ENCODE data around the gene UBTD2.

The UBTD2 gene

DNA sequence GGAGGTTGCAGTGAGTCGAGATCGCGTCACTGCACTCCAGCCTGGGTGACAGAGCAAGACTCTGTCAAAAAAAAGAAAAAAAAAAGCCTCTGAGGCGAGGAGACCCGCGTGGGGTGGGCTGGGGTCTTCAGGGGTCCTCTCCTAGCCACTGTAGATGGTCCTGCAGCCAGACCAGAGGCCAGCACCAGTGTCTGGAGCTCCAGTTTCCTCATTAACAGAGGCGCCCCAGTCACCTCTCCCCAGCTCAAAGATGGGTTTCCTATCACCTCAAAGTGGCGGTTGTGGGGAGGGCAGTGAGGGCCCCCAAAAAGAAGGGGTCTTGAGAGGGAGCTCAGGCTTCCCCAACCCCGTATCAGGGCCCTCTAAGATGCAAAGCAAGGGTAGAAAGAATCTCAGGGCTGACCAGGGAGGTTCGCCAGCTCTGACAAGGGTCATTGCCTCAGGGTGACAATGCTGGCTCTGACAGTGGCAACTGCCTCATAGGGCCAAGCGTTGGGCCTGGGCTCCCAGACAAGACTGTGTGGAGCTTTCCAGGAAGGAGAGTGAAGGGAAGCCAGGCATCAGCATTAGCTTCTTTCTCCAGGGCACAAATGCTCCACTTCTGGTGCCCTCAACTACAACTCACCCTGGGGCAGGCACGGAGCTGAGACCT is 110.5 kb downstream of the UBTD2 start:
- TF ChIP-seq, protein P1, sequence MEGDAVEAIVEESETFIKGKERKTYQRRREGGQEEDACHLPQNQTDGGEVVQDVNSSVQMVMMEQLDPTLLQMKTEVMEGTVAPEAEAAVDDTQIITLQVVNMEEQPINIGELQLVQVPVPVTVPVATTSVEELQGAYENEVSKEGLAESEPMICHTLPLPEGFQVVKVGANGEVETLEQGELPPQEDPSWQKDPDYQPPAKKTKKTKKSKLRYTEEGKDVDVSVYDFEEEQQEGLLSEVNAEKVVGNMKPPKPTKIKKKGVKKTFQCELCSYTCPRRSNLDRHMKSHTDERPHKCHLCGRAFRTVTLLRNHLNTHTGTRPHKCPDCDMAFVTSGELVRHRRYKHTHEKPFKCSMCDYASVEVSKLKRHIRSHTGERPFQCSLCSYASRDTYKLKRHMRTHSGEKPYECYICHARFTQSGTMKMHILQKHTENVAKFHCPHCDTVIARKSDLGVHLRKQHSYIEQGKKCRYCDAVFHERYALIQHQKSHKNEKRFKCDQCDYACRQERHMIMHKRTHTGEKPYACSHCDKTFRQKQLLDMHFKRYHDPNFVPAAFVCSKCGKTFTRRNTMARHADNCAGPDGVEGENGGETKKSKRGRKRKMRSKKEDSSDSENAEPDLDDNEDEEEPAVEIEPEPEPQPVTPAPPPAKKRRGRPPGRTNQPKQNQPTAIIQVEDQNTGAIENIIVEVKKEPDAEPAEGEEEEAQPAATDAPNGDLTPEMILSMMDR (IDR thresholded peaks at IDR 0.05; ENCODE audit: insufficient read depth, low read length, missing control alignments) = no peak
- no peak overlapping the region for H3K4me3 ChIP-seq (ENCODE audit: low read depth, low read length)
- DNase-seq (ENCODE audit: low read depth, low spot score) = no peak
- ChIA-PET POLR2A (interaction anchor here (0.7 to 2.1 kb wide), 2 partner anchors 14 to 769 kb away, joined by 3 to 14 read pairs; partner anchors contain the start of gene STK10), CTCF (interaction anchor here (1.2 to 1.6 kb wide), 4 partner anchors 9 to 121 kb away, joined by 3 to 12 read pairs (median 4); partner anchors contain the start of gene STK10)

- no peak overlapping the region for H3K4me3 ChIP-seq (ENCODE audit: low read depth, low read length)
- TF ChIP-seq, protein P1 (IDR thresholded peaks at IDR 0.05; ENCODE audit: insufficient read depth, low read length, missing control alignments) = no peak
- no peak for DNase-seq (ENCODE audit: low read depth, low spot score)
- POLR2A ChIA-PET = interaction anchor here (0.6 kb wide), 1 partner anchor 68 kb away, joined by 3 read pairs; no protein-coding TSS in a partner anchor
- CTCF ChIA-PET = interaction anchor here (2.0 to 2.4 kb wide), 2 partner anchors 18 to 65 kb away, joined by 5 to 10 read pairs; no protein-coding TSS in a partner anchor
Observed at GRCh38 chr5:172171118-172171517, 112.4 kb downstream of the UBTD2 start.

- DNase-seq (ENCODE audit: low read depth, low spot score) = no peak
- no peak overlapping the region for H3K4me3 ChIP-seq (ENCODE audit: low read depth, low read length)
- POLR2A ChIA-PET = no interaction called here
- TF ChIP-seq, protein P1 (IDR thresholded peaks at IDR 0.05; ENCODE audit: insufficient read depth, low read length, missing control alignments) = no peak
- CTCF ChIA-PET = interaction anchor here (2.0 to 2.4 kb wide), 2 partner anchors 19 to 64 kb away, joined by 5 to 10 read pairs; no protein-coding TSS in a partner anchor
Observed at GRCh38 chr5:172170251-172170701, 113.3 kb downstream of the UBTD2 start.

DNA sequence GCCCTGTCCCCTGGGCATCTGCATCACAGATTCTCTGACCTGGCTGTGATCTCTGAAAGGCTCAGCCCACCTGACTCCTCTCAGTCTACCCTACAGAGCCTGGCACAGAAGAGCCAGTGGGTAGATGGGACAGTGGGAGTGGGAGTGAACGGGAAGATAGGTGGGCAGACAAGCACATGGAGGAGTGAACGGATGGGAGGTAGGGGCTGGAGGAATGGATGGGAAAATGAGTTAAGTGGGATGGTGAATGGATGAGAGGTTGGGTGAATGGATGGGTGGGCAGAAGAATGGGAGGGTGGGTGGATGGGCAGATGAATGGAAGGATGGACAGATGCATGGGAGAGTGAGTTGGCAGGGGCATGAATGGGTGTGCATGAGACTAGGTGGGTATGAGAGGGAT is 114.3 kb downstream of the UBTD2 start:
- H3K4me3 ChIP-seq (ENCODE audit: low read depth, low read length) = no peak overlapping the region
- DNase-seq (ENCODE audit: low read depth, low spot score) = no peak
- POLR2A ChIA-PET = no interaction called here
- TF ChIP-seq, protein P1 (IDR thresholded peaks at IDR 0.05; ENCODE audit: insufficient read depth, low read length, missing control alignments) = no peak
- CTCF ChIA-PET = interaction anchor here (2.0 kb wide), 1 partner anchor 63 kb away, joined by 5 read pairs; no protein-coding TSS in a partner anchor

GRCh38 chr5:172168311-172168710 is 115.3 kb downstream of the UBTD2 start:
- DNase-seq (ENCODE audit: low read depth, low spot score) = no peak
- no peak overlapping the region for H3K4me3 ChIP-seq (ENCODE audit: low read depth, low read length)
- TF ChIP-seq, protein P1 (IDR thresholded peaks at IDR 0.05; ENCODE audit: insufficient read depth, low read length, missing control alignments) = no peak
- CTCF ChIA-PET = no interaction called here
- POLR2A ChIA-PET = no interaction called here

DNA sequence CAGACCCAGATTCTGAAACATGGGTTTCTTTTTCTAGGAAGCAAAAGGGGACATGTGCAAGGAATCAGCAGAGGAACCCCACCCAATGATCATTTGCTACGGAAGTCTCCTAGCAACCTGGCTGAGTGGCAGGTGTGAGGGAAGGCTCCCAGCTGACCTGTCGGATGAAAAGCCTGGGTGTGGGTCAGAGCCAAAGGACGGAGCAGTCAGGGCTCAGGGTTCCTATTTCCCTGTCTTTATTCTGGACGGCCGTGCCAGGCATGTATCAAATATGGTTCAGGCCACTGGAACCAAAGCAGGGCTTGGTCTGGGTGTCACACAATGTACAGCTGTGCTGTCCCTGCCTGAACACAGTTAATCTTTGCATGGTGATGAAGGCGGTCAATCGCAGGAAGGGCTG is 115.7 kb downstream of the UBTD2 start:
- CTCF ChIA-PET = interaction anchor here (0.8 to 1.1 kb wide), 2 partner anchors 8 to 21 kb away, joined by 3 to 5 read pairs; no protein-coding TSS in a partner anchor

More for the DNA sequence above, 115.7 kb downstream of the UBTD2 start:
- H3K4me3 ChIP-seq (ENCODE audit: low read depth, low read length) = no peak overlapping the region
- TF ChIP-seq, protein P1 (IDR thresholded peaks at IDR 0.05; ENCODE audit: insufficient read depth, low read length, missing control alignments) = no peak
- no peak for DNase-seq (ENCODE audit: low read depth, low spot score)
- POLR2A ChIA-PET = no interaction called here

All from AG04449 (cell line).